MCF 10A (cell line): ENCODE results near the gene SHROOM3. TPM values are rescaled to one million over a fixed set of nuclear protein-coding genes. Genes with fewer than 3 reads are reported as not detected.

Source experiments
- BruUV-seq: library from RNA; stranded (reverse); fragments of 400-500 nt; replicated peaks from 2 replicates; lab custom pipeline; 2021; lab: Mats Ljungman, UMichigan
- CTCF ChIA-PET: fragments of 300-600 bp; sonication (Branson Sonifier 250); formaldehyde crosslinking; extraction: SDS; loops from one replicate; lab custom pipeline; 2021; ENCODE audit warnings: antibody characterized with exemption, inconsistent platforms; lab: Yijun Ruan, JAX
- POLR2A ChIA-PET: fragments of 300-600, 350-650 bp; sonication (Branson Sonifier 250); formaldehyde crosslinking; extraction: SDS; loops from one replicate; lab custom pipeline; 2020; ENCODE audit warnings: antibody characterized with exemption, inconsistent platforms; lab: Yijun Ruan, JAX
- DNase-seq: peaks from one replicate; pipeline ENCODE4 v3.0.0-alpha.2; 2018; ENCODE audit not compliant: unreplicated experiment
- H3K27ac Mint-ChIP-seq: one replicate; pipeline ENCODE4 v1.8.0; 2022; ENCODE audit warnings: mild to moderate bottlenecking, low read depth, mixed read lengths; ENCODE audit not compliant: unreplicated experiment
- H3K27me3 Mint-ChIP-seq: one replicate; pipeline ENCODE4 v1.8.0; 2022; ENCODE audit warnings: mixed read lengths; ENCODE audit not compliant: insufficient read depth, unreplicated experiment
- H3K36me3 Mint-ChIP-seq: one replicate; pipeline ENCODE4 v1.8.0; 2022; ENCODE audit warnings: mild to moderate bottlenecking, moderate library complexity, mixed read lengths; ENCODE audit not compliant: insufficient read depth, unreplicated experiment
- H3K4me1 Mint-ChIP-seq: one replicate; pipeline ENCODE4 v1.8.0; 2022; ENCODE audit warnings: mixed read lengths; ENCODE audit not compliant: insufficient read depth, unreplicated experiment
- H3K4me3 Mint-ChIP-seq: one replicate; pipeline ENCODE4 v1.8.0; 2022; ENCODE audit warnings: mild to moderate bottlenecking, moderate library complexity, mixed read lengths; ENCODE audit not compliant: unreplicated experiment
- H3K9me3 Mint-ChIP-seq: one replicate; pipeline ENCODE4 v1.8.0; 2022; ENCODE audit warnings: mixed read lengths; ENCODE audit not compliant: unreplicated experiment
- intact Hi-C: fragments of 100-400 bp; cut with micrococcal nuclease; formaldehyde crosslinking; loops from 2 replicates; pipeline ENCODE4 v1.14.1; 2022
- total RNA-seq: library from RNA; stranded (reverse); gene quantifications from 2 replicates; pipeline ENCODE4 v1.2.3, GENCODE V29; 2022
- TF ChIP-seq, protein P1 (sequence below): fragments of 200-600 bp; IDR thresholded peaks from one replicate; pipeline ENCODE4 v1.8.0; 2022; ENCODE audit warnings: antibody characterized with exemption, mild to moderate bottlenecking; ENCODE audit not compliant: unreplicated experiment

Gene SHROOM3
- total RNA-seq, 1 experiment from 2014 or later = 20.7 TPM

DNA sequence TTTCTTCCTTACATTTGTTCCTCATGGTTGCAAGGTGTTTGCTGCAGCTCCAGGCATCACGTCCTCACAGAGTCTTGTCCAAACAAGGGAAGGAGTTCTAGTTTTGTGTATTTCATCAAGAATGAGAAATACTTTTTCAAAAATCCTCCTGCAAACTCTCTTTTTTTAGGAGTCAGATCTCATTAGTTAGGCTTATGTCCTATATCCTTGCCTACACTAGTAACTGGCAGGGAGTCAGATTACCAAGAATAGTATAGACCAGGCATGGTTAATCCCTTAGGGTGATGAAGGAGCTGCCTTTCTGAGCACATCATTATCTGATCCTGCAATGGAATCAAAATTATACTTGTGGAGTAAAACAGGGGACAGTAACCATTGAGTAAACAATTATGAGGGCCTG is 160.4 kb downstream of the SHROOM3 start:
- BruUV-seq = no TSS peak
- peaks cover 9% of the 10 kb centered on the region for H3K4me1 Mint-ChIP-seq
- intact Hi-C loops = no loop called here
- no peaks in the 10 kb centered on the region for H3K9me3 Mint-ChIP-seq
- no peaks in the 10 kb centered on the region for H3K36me3 Mint-ChIP-seq
- TF ChIP-seq, protein P1, sequence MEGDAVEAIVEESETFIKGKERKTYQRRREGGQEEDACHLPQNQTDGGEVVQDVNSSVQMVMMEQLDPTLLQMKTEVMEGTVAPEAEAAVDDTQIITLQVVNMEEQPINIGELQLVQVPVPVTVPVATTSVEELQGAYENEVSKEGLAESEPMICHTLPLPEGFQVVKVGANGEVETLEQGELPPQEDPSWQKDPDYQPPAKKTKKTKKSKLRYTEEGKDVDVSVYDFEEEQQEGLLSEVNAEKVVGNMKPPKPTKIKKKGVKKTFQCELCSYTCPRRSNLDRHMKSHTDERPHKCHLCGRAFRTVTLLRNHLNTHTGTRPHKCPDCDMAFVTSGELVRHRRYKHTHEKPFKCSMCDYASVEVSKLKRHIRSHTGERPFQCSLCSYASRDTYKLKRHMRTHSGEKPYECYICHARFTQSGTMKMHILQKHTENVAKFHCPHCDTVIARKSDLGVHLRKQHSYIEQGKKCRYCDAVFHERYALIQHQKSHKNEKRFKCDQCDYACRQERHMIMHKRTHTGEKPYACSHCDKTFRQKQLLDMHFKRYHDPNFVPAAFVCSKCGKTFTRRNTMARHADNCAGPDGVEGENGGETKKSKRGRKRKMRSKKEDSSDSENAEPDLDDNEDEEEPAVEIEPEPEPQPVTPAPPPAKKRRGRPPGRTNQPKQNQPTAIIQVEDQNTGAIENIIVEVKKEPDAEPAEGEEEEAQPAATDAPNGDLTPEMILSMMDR = no peak
- H3K27ac Mint-ChIP-seq = no peak overlapping the region
- DNase-seq = no peak
- no peaks in the 10 kb centered on the region for H3K27me3 Mint-ChIP-seq
- ChIA-PET POLR2A (interaction anchor here (1.5 kb wide), 1 partner anchor 10 kb away, joined by 3 read pairs; no protein-coding TSS in a partner anchor), CTCF (interaction anchor here (0.6 kb wide), 1 partner anchor 336 kb away, joined by 3 read pairs; no protein-coding TSS in a partner anchor)
- H3K4me3 Mint-ChIP-seq = no peak overlapping the region

DNA sequence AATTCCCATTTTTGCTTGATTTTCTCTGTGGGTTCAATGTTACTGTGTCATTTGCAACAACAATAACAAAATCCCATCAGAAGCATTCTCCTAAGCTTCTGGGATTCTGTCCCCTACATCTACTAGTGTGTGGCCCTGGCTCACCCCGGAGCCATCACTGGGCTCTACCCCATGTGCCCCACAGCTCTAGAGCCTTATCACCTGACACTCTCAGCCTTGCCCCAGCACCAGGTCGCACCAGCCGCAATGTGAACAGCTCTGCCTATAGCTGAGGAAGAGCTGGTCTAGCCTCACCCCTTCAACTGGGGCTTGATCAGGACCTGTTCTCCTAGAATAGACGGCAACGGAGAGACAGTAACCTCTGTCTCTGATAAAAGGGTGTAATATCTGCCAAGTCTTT is 161.7 kb downstream of the SHROOM3 start:
- POLR2A ChIA-PET = interaction anchor here (0.7 kb wide), 1 partner anchor 42 kb away, joined by 4 read pairs; no protein-coding TSS in a partner anchor
- DNase-seq = no peak
- BruUV-seq = no TSS peak
- H3K9me3 Mint-ChIP-seq = no peaks in the 10 kb centered on the region
- H3K4me1 Mint-ChIP-seq = no peaks in the 10 kb centered on the region
- no peaks in the 10 kb centered on the region for H3K27me3 Mint-ChIP-seq
- intact Hi-C loops = no loop called here
- CTCF ChIA-PET = no interaction called here
- H3K27ac Mint-ChIP-seq = no peak overlapping the region
- TF ChIP-seq, protein P1 = no peak
- H3K36me3 Mint-ChIP-seq = no peaks in the 10 kb centered on the region
- no peak overlapping the region for H3K4me3 Mint-ChIP-seq

GRCh38 chr4:76597423-76597979 is 162.5 kb downstream of the SHROOM3 start:
- no peaks in the 10 kb centered on the region for H3K4me1 Mint-ChIP-seq
- ChIA-PET CTCF (interaction anchor here (0.7 kb wide), 2 partner anchors 9 to 157 kb away, joined by 3 read pairs; no protein-coding TSS in a partner anchor), POLR2A (interaction anchor here (0.7 to 1.3 kb wide), 3 partner anchors 9 to 41 kb away, joined by 4 read pairs; no protein-coding TSS in a partner anchor)
- BruUV-seq = no TSS peak
- no peak overlapping the region for H3K27ac Mint-ChIP-seq
- no peak overlapping the region for H3K4me3 Mint-ChIP-seq
- H3K9me3 Mint-ChIP-seq = no peaks in the 10 kb centered on the region
- H3K27me3 Mint-ChIP-seq = no peaks in the 10 kb centered on the region
- no peaks in the 10 kb centered on the region for H3K36me3 Mint-ChIP-seq
- intact Hi-C loops = no loop called here
- TF ChIP-seq, protein P1 = no peak
- peak; percentile 36 for DNase-seq

DNA sequence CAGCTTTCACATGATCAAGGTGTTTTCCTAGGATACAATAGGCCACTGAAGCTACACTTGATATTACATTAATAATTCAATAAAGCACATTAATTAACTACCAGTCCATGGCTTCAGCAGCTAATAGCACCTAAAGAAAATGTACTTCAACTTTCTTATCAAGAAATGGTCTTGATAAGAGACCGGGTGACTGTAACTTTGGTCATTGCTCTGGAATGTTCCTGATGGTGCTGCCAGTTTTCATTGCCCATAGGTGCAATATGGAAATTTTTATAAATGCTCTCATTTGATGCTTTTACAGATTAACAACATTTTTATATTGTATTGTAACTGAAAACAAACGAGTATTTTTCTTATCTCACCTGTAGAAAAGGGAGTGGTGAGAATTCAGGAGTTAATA is 165.4 kb downstream of the SHROOM3 start:
- Mint-ChIP-seq H3K4me1 (no peaks in the 10 kb centered on the region), H3K9me3 (no peaks in the 10 kb centered on the region), H3K27ac (no peak overlapping the region), H3K27me3 (no peaks in the 10 kb centered on the region), H3K4me3 (no peak overlapping the region), H3K36me3 (no peaks in the 10 kb centered on the region)
- CTCF ChIA-PET = interaction anchor here (0.6 kb wide), 1 partner anchor 14 kb away, joined by 3 read pairs; no protein-coding TSS in a partner anchor
- BruUV-seq = no TSS peak
- TF ChIP-seq, protein P1 = no peak
- intact Hi-C loops = no loop called here
- POLR2A ChIA-PET = interaction anchor here (0.6 to 1.2 kb wide), 2 partner anchors 8 to 65 kb away, joined by 4 read pairs; no protein-coding TSS in a partner anchor
- no peak for DNase-seq
